HG02943 (cell line): ENCODE results near the gene POU6F2.
"Not testable (repeated sequence)": the region's sequence is repeated elsewhere in the genome, so short reads cannot be mapped to it uniquely, and the experiment has no call there.

Experiments used
- ATAC-seq: cut with Tn5 transposase; IDR thresholded peaks from one replicate; pipeline ENCODE4 v1.9.1; 2021; ENCODE audit warnings: mild to moderate bottlenecking, low read depth, moderate library complexity; ENCODE audit not compliant: unreplicated experiment

The POU6F2 gene

DNA sequence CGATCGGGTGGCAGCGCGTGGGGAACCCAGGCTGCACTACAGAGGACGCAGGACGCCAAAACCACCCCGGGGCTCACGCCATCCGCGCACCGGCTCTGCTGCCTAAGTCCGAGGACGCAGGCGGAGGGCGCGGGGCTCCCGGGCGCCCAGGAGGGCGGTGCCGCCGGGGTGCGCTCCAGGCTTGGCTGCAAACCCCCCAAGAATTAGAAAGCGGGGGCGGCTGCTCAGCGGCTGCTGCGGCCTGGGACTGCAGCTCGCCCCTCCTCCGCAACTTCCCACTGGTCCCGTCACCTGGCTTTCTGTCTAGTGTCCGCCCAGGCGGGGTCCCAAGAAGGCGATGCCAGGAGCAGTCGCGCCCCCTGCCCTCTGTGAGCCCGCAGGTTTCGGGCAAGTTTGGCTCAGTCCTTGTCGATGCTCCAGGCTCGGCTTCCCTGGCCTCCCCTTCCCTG is 1.7 kb upstream of the POU6F2 start:
- ATAC-seq: no peak

DNA sequence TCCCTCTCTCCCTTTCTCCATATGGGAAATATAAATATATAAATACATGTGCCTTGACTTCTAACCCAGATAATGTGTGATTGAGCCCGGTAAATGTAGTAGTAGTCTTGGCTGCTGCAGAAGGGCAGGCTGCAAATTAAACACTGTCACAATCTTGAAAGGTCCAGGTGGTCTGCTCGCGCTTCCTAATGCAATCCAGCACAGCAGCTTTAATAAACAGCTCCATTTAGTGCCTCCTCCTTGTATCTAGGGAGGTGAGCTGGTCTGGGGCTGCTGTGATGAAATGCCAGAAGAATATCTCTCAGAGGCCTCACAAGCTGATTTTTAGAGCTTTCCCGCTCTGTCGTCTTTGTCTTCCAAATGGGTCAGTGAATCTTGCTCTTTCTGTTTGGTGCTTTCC is 782 bp downstream of the POU6F2 start:
- no peak for ATAC-seq

DNA sequence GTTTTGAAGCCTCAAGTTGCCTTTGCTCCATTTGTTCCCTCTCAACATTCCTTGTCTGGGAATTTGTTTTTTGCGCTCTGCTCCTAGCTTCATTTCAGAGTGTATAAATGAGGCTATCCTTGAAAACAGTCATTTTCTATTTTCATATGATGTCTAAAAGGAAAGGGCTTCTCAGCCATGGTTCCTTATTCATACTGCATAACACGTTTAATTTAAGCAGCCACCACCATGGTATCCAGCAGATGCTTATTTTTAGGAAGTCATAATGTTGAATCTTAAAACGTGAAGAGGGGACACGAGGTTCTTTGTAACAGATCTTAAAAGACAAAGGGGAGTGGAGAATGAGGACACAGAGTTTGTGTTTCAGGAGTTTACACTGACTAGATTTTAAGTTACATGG is 14.5 kb downstream of the POU6F2 start:
- ATAC-seq: no peak

DNA sequence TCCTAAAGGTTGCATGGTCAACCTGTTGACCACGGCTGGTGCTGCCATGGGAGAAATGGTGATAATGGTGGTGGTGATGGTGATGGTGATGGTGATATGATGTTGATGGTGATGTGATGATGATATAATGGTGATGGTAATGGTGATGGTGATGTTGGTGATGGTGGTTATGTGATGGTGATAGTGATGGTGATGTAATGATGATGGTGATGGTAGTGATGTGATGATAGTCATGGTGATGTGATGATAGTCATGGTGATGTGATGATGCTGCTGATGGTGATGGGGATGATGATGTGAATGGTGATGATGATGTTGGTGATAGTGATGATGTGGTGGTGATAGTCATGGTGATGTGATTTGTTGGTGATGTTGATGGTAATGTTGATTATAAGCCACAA is 23.9 kb downstream of the POU6F2 start:
- ATAC-seq: no peak

DNA sequence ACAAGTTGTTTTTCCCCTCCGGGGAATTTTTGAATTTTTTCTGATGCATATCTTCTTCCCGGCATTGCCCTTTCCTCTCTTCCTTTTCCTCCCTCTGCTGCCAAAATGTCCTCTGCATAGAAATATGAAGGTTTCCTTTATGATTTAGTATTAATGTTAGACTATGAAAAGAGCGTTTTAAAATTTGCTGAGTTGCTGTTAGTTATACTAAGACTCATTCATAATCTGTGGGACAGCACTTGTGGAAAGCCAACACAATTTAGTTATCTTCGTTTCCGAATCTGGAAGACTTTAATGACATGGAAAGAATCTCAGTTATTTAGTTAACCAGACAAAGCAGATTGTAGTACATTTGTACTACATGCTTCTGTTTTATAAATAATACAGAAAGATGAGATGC is 25.0 kb downstream of the POU6F2 start:
- no peak for ATAC-seq

DNA sequence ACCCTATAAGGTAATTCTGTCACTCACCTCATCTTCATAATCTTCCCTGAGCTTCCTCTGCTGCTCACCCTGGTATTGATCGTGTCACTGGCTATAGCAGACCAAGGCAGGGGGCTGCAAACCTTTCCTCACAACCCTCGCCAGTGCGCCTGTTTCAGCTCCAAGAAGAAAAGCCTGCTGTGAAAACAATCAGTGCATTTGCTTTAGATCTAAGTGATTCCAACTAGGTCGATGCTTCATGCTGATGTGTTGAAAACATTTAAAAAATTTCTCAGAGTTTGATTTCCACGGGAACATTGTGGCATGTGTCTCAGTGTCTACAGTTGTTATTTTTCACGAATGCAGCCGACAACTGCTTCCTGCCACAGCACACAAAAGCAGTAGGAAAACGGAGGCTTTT is 27.3 kb downstream of the POU6F2 start:
- ATAC-seq: no peak

DNA sequence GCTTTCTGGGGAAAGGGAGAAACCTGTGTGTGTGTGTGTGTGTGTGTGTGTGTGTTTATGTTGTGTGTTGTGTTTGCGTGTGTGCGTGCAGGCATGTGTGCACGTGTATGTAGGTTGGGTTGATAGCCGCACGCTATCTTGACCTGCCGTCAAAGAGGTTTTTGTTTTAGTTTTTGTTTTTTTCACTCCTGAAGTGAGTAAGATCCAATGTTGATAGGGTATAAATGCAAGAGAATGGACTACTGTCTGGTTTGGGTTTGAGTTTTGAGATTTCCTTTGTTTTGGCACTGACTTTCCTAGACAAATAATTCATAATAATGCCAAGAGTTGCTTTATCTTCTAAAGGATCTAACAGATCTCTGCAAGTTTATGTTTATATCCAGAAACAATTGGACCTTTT is 27.8 kb downstream of the POU6F2 start:
- no peak for ATAC-seq

DNA sequence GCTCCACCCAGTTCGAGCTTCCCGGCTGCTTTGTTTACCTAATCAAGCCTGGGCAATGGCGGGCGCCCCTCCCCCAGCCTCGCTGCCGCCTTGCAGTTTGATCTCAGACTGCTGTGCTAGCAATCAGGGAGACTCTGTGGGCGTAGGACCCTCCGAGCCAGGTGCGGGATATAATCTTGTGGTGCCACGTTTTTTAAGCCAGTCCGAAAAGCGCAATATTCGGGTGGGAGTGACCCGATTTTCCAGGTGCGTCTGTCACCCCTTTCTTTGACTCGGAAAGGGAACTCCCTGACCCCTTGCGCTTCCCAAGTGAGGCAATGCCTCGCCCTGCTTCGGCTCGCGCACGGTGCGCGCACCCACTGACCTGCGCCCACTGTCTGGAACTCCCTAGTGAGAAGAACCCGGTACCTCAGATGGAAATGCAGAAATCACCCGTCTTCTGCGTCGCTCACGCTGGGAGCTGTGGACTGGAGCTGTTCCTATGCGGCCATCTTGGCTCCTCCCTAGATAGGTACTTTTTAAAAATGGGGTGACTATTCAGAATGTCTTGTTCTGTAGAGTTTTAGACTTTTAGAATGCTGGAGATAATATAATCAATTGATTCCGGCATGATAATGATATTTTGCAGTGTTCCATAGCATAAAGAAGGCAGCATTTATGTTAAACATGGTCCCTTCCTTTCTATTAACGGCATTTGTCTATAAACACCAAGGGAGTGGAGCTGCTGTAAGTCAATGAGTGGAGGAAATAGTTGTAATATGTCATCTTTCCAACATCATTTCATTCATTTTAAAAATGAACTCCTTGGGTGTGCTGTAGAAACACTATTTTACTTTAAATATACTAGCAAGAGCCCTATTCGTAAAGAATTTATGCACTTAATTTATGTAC is 35.6 kb downstream of the POU6F2 start:
- not testable (repeated sequence) for ATAC-seq

DNA sequence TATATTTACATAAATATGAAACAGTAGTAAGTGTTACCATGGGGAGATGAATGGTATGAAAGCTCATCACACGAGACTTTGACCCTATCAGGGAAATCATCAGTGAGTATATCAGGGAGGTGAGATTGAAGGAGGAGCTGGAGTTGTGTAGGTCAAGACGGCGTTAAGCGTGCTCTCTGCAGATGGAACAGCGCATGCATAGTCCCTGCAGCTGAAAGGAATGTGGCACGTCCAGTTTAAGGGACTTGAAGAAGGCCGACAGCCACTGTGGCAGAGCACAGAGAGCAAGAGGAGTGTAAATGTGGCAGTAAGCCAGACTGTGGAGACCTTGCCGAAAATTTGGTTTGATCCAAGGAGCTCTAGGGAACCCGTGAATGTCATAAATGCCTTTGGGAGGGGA is 38.9 kb downstream of the POU6F2 start:
- ATAC-seq: no peak

DNA sequence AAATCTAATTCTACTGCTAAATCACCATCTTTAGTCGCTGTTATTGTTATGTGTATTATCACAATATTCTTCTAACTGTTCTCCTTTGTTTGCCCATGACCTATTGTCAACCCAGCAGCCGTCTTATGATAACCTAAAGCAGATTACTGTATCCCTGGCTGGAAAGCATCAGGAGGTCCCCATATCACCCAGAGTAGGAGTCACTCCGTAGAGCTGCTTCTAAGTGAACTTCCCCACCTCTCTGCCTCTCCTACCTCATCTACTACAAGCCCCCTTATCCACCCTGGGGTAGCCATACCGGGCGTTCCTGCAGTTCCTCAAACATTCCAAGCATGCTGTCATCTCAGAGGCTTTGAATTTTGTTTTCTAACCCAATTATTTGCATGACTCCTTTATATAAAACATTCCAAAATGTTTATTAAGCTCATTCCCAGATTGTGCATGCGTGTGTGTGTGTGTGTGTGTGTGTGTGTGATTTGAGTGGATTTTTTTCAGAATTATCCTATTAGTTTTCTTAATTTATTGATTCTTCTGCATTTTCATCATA is 39.7 kb downstream of the POU6F2 start:
- no peak for ATAC-seq

DNA sequence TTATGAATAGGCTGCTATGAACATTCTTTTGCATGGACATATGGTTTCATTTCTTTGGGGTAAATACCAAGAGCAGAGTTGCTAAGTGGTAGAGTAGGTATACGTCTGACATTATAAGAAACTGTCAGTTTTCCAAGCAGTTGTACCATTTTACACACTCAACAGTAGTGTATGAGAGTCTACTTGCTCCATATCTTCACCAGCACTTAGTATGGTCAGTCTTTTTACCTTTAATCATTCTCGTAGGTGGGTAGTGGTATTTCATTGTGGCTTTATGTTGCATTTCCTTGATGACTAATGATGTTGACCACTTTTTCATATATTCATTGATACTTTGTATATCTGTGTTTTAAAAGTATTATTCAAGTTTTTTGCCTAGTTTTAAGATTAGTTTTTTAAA is 45.1 kb downstream of the POU6F2 start:
- no peak for ATAC-seq

DNA sequence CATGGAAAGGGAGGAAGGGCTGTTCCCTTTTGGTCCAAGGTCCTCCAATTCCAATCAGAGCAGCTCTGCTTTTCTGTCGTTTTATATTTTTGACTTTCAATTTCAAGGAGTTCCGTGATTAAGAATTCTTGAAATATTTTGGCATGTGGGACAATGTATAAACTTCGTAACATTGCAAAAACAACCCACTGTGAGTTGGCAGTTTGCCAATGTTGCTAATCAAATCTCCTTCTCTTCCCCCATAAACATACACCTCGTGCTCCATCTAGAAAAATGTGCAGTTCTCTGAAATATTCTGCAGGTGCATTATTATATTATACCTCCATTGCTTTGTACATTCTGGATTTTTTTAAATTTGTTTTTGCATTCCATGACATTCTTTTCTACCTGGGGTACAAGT is 49.8 kb downstream of the POU6F2 start:
- no peak for ATAC-seq

DNA sequence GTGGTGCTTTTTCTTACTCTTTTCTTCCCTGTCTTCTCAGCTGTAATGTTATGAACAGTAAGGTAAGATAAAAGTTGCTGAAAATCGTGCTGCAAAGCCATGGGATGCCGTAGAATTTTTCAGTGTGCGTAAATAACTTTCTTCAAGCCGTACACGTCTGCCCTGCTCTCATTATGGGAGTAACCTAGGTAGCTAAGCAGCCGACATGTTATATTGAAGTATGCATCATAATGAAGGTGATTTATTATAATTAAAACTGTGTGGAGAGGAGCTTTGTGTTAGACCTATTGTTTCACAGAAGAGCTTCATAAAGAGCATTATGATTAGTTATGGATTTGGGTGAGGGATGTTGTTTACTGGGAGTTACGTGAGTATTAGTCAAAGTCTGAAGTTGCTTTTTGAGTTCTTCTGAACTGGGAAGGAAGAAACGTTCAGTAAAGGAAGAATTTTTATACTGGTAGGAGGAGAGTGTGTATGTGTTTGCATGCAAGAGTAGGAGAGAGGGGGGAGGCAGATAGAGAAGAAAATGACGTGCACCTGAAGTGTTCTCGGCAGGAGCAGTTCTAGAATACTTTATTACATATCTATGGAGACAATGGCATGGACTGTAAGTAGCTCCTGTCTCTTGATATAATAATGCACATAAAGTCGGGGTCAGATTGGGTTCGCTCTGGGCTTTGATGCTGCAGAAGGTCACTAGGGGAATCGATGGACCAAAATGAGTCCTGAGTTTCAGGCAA is 56.3 kb downstream of the POU6F2 start:
- ATAC-seq: no peak

DNA sequence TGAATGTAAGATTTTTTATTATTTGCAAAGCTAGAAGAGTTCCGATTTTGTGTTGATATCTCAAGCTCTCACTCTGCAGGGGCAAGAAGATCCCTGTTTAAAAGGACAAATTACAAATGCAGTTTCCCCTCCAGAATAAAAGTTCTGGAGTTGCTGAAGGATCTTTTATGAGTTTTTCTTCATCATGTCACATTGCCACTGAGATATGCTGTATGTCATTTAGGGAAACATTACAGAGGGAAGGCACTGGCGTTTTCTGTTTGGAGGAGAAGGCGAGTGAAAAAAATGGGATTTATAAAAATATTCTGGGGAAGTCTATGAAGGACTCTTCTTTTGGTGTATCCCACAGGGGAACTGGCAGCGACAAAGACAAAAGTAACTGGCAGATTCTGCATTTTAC is 57.4 kb downstream of the POU6F2 start:
- ATAC-seq: no peak

DNA sequence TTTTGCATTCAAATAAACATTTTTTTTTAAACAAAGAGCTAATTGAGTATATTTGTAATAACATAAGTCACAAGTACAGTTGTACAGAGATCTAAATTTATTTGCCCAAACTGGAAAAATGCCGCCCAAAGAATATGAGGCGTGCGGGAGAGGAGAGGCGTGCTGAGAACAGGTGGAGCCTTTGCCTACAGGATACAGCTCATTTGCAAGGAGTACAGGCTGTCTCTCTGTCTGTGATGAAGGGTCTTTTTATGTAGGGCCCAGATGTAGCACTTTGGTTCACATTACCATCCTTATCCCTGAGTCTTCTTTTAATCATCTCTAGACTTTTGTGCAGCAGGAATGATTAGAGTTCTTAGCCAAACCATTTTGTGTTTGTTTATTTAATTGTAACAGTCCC is 58.2 kb downstream of the POU6F2 start:
- ATAC-seq: no peak

DNA sequence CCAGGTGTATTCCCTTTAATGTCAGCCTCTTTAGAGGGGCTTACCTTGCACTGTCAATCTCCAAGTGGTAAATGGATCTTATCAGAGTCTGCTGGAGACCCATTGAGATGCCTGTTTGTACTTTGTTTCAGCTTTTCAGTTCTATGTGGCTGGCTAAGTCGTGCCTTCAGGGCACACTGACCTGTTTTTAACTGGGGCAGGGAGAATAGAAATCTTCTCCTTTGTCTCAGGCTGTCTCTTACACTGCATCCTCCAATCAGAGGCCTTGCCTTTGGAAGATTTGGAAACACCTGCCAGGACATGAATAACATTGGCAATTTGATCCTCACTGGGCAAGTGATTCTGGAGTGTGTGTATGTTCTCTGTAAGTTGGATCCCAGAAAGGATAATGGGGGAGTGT is 65.0 kb downstream of the POU6F2 start:
- no peak for ATAC-seq

DNA sequence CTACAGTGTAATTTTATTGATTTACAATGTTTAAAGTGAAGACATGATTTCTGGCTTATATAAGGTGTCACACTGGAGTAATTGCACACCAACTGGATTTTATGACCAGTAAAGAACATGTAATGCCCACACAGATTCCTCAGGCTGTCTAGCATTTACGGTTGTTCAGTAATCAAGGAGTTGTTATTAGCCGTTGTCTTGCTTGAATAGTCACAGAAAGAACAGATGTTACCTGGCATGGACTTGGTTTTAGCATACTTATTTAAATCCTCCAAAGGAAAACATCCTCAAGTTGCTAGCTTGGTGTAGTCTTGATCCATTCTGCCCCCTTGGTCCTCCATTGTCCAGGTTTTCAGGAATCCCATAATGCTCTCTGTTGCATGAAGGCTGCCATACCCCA is 65.8 kb downstream of the POU6F2 start:
- no peak for ATAC-seq

DNA sequence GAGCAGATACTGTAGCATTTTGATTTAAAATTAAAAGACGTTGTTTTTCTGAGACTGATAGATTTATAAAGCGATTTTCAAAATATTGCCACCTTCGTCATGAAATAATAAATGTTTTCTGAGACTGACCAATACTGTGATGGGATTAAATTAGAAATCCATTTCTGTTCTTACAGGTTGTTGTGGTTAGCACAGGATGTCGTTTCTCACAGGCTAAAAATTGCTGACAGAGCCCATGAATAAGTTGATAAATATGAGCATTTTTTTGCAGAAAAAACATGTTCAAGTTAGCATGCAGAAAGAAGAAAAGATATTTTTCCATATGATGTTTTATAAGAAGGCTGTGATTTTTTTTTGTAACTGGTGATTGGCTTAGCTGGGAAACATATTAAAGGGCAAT is 66.8 kb downstream of the POU6F2 start:
- ATAC-seq: no peak

DNA sequence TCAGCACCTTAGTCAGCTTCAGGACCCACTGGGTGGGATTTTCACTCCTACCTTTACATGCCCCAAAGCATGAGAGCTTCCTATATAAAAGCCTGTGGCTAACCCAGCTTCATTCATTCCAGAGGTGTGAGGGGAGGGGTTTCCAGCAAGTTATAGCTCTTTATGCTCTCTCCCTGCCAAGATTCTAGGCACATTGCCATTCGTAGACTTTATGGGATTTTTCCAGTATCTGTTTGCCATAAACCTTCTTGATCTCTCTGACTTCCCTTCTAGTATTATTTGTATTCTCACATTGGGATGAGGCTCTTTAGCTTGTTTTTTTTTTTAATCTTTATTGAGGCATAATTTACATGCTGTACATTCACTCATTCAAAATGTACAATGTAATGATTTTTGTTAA is 67.5 kb downstream of the POU6F2 start:
- ATAC-seq: no peak

DNA sequence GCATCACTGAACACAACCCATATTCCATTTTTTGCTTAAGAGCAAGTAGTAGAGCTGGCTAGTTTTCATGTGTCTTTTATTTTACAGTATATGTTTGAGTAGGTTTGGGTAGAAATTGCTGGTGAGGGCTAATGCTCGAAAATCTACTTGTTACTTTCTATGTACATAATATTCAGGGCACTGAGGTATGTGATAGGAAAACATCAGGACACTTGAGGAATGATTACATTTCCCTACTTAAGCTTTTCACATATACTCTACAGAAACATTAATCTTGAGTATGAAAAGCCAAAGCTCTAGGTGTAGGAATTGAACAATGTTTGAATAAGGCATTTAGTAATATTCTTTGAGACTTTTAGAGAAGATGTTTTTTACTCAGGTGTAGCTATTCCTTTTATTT is 73.6 kb downstream of the POU6F2 start:
- no peak for ATAC-seq

DNA sequence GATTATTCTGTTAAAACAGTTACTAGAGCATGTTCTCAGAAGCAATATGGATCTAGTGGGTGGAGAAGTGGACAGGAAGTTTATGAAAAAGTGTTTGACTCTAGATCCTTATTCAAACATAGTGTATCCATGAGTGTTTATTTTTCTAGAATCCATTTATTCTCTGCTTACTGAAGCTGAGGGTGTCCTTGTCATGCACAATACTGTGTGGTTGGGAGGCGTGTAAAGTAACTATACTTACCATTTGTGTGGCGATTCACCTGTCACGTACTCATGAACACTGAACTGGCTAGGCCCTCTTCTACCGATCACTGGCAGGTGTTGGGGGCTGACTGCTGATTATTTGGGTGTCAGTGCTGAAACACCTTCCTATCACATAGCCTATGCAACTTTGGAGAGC is 74.0 kb downstream of the POU6F2 start:
- no peak for ATAC-seq

DNA sequence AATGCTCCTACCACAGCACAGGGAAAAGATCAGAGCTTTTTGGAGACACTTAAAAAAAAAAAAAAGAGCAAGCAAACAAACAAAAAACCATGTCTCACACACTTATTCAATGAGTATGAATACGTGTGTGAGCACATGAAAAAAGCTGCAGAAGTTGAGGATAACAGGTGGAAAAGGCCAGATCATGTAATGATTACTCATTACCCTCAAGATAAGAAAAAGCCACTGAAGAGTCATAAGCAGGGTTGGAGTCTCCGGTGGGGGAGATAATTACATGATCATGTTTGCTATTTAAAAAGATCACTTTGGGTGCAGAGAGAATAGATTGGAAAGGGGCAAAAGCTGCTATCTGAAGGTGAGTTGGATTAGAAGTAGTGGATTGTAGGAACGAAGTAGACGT is 77.0 kb downstream of the POU6F2 start:
- no peak for ATAC-seq
